ENCODE results near the gene ART5.

Gene ART5, protein sequence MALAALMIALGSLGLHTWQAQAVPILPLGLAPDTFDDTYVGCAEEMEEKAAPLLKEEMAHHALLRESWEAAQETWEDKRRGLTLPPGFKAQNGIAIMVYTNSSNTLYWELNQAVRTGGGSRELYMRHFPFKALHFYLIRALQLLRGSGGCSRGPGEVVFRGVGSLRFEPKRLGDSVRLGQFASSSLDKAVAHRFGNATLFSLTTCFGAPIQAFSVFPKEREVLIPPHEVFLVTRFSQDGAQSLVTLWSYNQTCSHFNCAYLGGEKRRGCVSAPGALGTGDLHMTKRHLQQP

DNA sequence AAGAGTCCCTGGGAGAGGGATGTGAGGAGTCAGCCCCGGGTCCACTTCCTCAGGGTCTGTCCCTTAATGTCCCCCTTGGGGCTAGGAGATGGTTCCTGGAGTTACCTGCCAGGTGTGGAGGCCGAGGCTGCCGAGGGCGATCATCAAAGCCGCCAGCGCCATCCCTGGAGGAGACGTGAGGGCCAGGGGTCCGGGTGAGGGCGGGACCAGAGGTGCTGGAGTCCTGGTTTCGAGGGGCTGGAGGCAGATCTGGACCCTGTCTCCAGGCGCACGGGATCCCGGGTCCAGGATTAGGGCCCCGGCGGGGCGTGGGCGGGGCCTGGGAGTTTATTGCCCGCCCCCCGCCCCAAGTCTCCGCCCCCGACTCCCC, at the start of gene ART5:
Gene ART5 (minus strand): TSS at position 292 of the 370 bp plus-strand sequence. CDS start 130 bp downstream, at position 162.
- DNase-seq, result no peak

DNA sequence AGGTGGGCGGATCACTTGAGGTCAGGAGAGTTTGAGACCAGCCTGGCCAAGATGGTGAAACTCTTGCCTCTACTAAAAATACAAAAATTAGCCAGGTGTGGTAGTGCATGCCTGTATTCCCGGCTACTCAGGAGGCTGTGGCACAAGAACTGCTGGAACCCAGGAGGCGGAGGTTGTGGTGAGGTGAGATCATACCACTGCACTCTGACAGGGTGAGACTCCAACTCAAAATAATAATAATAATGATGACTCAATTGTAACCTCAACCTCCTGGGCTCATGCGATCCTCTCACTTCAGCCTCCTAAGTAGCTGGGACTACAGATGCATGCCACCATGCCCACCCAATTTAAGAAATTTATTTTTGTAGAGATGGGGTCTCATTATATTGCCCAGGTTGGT, 45.0 kb upstream of the ART5 start:
- no peak for DNase-seq

DNA sequence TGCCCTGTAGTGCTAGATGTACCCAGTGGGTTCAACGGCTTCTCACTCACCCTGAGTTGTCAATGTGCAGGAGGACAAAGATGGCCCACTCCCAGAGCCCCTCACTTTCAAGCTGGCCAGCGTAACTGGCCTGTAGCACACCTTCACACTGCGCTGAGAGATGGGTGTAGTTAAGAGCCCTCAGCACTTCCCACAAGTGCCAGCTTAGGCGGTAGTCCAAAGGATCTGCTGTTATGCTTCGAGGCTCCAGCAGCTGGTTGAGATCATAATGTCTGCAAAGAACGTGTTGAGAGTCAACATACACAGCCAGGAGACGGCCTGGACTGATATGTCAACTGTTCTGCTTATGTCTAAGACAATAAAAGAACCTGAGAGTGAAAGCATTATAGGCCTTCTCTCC, 44.1 kb upstream of the ART5 start:
- DNase-seq, result peak; percentile 10

DNA sequence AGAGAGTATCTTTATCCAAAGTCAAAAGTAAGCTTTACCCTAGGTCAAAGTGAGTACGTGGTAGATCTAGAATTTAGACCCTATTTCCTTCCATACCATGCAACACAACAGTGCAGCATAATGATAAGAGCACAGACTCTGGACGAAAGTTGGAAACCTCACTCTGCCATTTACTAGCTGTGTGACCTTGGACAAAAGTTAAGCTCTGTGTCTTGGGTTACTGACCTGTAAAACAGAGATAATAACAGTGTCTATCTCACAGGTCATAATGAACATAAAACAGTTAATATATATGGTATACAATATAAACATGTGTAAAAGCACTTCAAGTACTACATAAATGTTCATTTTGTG, 43.0 kb upstream of the ART5 start:
- no peak for DNase-seq

DNA sequence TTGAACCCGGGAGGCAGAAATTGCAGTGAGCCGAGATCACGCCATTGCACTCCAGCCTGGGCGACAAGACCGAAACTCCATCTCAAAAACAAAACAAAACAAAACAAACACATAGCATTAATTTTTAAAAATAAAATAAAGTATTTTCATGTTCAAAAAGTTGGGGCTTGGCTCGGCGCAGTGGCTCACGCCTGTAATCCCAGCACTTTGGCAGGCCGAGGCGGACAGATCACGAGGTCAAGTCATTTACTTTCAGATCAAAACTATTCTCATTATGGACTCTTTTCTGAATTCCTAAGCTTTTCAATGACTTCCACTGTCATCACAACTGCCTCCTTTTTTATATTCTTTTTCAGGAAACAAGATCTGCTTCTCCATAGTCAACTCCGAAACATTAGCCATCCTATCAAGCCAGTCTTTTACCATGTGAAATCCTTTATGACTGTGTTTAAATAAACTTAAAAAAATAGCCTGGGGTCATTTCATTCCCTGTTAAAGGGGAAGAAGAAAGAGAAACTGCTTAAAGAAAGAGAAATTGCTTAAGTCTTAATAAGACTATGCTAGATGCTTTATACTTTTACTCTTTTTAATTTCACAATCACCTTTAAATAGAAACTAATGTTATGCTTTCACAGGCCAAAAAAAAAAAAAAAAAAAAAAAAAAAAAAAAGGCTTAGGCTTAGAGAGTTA, 42.5 kb upstream of the ART5 start:
- no peak for DNase-seq

DNA sequence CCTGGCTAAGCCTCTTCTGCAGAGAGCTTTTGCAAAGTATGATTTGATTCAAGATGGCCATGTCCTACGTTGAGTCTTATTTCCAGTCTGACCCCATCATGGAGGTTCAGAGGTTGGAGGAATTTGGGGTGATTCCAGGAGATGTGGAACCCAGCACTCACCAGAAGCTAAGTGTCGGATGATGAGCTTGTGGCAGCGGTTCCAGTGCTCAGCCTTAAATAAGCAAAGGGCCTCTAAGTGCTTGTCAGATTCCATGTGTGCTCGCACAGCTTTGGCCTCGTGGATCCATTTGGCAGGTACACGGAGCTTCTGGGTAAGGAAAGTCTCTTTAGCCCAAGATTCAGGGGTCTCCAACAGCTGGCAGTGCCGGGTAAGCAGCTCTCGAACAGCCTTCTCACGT, 41.2 kb upstream of the ART5 start:
- no peak for DNase-seq

DNA sequence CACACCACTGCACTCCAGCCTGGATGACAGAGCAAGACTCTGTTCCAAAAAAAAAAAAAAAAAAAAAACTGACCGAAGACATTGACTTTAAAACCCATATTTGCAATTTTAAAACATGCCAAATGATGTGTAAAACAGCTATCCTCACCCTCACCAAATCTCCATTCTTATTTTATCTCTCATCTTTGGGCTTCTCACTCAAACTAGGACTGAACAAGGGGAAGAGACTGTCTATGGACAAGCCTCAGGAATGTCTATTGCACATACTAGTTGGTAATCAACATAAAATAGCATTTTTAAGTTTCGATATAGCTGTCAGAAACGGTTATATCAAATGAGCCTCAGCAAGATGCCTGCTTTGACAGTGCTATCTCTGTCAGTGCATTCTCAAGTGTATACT, 37.3 kb upstream of the ART5 start:
- no peak for DNase-seq

DNA sequence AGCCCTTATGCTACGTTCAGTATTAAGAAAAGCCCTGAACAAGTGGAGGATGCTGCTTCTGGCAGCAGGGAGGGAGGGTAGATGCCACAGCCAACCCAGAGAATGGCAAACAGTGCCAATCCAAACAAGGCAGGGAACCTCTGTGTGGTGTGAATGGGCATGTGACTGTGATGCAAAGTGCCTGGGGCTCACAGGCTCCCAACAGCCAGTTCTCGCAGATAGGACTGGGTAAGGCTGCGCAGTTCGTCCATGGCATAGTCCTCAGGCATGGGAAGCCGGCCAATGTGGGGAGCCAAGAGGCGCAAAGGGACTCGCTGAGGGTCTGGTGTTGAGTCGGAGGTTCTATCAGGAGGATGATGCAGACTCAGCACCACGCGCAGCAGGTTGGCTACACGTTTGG, 34.2 kb upstream of the ART5 start:
- DNase-seq, result no peak

DNA sequence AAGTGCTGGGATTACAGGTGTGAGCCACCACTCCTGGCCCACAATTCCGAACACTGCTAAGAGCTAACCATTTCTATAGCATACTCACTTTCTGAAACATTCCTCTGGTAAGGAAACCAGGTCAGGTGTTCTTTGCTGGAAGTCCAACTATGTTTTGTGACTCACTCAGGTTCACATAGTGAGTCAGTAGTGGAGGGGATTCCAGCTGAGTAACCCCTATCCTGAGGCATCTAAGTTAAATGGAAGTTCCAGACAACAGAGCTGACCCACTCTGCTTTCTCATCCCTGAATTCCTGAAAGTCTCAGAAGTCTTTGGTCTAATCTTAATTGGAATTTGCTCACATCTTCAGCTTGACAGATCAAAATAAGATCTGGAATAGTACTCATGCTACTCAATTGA, 32.4 kb upstream of the ART5 start:
- no peak for DNase-seq

DNA sequence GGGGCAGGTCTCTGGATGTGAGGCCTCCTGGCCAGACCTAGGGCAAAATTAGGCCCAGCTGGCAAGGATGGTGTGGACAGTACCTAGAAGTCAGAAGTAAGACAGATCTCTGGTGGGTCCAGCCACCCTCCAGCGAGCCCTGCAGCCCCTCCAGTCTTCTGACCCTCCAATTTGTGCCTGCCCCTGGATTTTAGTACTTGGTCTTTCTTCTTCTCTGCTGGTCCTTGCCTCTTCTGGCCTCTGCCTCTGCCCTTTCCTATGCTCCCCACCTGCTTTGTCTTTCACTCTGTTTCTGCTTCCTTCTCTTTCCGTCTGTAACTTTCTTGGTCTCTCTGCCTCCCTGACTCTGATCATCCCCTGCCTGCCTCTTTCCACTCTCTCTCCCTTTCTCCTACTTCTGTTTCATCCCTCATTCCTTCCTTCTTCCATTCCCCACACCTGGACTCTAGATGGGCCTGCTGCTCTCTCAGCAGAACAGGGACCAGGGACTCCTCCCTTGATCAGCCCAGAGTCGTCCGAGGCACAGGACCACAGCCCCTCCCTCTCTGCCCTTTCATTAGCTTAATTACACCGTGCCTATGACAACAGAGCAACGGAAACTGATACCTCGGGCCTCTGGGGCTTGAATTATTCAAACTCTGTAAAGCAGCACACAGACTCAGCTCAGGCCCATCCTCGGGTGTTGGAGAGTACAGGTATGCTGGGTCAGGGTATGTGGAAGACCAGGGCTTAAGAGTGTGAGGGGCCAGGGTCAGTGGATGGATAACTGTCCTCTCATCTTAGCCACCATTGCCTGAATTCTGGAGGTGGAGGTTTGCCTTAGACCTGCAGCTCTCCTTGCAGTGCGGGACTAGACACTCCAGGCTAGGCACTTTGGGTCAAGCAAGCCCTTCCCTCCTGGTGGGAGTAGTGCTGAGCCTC, 29.8 kb upstream of the ART5 start, which contains the start of gene CHRNA10:
Gene CHRNA10 (minus strand): TSS at position 51 of the 921 bp plus-strand sequence. CDS start 72 bp downstream, outside the sequence.
- DNase-seq, result no peak

DNA sequence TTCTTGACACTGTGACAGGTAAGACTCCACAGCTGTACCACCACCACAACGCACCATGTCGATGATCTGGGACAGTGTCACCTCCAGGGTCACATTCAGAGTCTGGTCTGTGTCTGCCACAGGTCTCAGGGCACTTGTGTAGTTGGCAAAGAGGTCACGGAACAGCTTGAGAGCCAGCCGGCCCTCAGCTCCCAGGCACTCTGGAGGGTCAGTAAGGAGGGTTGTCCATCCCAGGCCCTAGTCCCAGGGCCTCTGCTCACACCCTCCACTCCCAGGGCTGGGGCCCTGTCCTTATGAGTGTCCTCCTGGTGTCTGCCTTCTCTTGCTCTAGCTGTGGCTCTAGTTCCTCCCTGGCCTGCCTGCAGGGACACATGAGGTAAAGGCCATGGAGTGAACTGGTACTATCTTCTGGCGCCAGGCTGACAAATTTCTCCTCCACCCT, 28.0 kb upstream of the ART5 start:
- DNase-seq, result no peak

DNA sequence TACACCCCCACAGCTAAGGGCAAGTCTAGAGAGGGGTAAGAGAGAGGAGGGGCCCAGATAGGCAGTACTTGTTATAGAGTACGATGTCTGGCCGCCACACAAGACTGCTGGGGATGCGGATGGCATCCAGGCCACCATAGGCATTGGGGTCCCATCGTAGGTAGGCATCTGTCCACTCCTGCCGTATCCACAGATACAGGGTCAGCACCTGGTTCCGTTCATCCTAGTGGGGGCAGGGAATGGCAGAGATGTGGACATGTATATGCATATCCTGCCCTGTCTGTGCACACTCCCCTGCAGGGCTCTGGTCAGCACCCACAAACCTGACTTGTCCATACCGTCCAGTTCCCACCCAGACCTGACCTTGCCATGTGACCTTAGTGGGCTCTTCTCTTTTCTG, 27.3 kb upstream of the ART5 start:
- no peak for DNase-seq

DNA sequence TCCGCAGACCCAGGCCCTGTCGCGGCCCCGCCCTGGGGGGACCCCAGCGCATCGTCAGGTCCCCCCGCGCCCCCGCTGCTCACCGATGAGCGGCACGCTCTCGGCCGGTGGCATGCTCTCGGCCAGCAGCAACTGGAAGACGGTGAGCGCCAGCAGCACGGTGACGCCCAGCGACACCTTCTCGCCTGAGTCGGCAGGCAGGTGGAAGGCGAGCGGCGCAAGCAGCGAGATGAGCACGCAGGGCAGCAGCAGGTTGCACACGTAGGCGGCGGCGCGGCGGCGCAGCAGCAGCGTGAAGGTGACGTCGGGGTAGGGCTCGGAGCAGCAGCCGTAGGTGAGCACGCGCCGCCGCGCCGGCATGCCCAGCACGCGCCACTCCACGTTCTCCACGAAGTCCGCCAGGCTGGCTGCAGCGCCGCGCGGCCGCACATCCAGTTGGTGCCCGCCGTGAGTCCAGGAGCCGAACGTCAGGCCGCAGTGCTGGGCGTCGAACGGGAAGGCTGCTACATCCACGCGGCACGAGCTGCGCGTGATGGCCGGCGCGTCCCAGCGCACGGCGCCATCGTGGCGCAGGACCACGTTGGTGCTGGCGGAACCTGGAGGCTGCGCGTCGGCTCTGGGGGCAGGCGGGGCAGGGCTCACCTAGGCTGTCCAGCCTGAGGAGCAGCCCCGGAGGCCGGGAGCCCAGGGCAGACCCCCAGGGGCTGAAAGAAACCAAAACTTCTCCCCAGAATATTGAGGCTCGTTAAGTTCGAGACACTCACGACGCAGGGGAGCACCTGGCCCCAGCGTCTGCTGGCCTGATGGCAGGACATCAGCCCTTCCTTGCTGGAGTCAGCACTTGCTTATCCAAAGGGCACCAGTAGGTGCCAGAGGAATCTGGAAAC, 25.6 kb upstream of the ART5 start:
- no peak for DNase-seq

DNA sequence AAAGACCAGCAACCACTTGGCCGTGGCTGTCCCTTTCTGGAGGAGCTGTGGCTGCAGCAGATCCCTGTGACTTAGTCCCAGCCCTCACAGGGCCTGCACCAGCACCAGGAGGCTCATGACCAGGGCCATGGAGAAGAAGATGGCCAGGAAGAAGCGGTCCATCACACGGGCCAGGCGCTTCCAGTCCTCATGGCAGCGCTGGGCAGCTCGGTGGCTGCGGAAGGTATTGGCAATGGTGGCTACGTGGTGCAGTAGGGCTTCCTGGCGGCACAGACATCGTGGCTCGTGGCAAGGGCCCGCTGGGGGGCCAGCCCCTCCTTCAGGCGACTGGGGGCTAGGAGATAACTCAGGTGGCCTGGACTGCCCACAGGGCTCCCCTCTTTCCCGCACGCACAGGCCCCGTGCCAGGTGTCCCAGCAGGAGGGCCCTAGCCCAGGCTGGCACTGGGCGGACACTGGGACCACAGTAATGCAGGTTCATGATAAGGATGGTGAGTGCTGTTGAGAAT, 24.3 kb upstream of the ART5 start:
- DNase-seq, result no peak

DNA sequence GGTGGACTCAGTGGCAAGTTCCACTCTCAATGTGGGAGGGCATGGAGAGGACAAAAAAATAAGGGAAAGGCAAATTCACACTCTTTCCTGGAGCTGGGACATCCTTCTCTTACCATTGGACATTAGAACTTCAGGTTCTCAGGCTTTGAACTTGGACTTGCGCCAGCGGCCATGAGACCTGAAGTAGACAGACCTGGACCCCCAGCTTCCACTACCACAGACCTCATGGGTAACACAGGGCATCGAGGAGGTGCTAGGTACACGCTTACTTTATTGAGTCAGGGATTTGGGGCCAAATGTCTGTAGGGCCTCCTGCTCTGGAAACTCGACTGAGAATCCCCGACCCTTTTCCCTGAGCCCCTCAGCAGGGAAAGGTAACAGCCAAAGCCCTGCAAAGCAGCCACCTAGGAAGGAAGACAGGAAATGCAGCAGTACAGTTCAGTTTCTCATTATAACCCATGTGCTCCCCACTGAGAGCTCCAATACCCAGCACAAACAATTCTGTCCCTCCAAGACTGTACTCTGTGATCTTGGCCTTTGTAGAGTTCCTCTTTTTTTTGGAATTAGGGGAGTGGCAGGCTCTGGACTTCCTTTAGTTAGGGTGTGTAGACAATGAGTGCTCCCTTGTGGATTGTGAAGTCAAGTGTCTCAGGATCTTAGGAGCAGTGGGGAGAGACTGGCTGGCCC, 23.7 kb upstream of the ART5 start:
- no peak for DNase-seq

DNA sequence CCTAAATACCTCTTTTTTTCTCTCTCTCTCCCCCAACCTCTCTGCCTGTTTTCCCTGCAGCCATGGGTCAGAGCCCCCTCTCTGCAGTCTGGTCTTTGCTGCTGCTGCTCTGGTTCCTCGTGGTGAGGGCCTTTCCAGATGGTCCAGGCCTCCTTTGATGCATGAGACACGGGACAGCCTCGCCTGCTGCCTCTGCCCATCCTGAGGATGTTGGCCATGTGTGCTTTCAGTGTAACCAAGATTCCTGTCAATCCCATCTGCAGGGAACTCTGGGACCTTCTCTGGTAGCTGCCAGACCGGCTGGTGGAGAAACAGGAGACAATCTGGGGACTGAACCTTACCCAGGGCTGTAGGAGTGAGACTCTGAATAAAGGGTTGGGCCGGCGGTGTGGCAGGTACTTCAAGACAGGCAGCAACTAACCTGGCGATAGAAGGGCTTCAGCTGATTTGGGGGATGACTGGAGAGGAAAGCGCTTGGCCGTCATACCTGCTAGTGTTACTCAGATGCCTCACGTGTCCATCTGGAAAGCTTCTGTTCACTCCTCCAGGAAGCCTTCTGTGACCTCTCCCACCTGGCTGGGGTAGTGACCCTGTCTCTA, 22.3 kb upstream of the ART5 start:
- DNase-seq, result no peak

DNA sequence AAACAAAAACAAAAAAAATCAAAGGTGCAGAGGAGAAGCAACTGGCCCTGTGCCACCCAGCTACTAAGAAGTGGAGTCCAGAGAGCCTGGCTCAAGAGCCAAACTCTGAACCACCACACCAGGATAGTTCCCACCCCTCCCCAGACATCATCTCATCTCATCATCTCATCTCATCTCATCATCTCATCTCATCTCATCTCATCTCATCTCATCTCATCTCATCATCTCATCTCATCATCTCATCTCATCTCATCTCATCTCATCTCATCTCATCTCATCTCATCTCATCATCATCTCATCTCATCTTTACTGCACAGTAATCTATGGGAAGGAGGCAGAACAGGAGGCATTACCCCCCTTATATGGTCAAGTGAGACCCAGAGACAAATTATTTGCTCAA, 21.1 kb upstream of the ART5 start:
- no peak for DNase-seq

DNA sequence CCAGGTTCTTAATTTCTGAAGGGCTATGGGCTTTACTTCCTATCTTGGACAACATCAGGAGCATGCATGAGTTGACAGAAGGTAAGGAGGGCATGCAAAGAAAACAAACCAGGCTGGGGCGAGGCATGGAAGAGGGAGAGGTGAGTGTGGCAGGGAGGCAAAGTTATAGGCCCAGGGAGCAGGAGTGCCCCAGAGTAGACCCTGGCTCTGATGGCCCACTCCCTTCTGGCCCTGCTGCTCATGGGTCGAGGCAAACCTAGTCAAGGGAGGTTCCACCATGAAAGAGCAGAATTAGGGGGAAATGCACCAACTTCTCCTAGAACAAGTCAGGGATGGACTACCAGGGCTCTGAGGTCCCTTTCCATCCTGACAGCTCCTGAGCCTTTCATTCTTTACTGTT, 19.2 kb upstream of the ART5 start:
- no peak for DNase-seq

DNA sequence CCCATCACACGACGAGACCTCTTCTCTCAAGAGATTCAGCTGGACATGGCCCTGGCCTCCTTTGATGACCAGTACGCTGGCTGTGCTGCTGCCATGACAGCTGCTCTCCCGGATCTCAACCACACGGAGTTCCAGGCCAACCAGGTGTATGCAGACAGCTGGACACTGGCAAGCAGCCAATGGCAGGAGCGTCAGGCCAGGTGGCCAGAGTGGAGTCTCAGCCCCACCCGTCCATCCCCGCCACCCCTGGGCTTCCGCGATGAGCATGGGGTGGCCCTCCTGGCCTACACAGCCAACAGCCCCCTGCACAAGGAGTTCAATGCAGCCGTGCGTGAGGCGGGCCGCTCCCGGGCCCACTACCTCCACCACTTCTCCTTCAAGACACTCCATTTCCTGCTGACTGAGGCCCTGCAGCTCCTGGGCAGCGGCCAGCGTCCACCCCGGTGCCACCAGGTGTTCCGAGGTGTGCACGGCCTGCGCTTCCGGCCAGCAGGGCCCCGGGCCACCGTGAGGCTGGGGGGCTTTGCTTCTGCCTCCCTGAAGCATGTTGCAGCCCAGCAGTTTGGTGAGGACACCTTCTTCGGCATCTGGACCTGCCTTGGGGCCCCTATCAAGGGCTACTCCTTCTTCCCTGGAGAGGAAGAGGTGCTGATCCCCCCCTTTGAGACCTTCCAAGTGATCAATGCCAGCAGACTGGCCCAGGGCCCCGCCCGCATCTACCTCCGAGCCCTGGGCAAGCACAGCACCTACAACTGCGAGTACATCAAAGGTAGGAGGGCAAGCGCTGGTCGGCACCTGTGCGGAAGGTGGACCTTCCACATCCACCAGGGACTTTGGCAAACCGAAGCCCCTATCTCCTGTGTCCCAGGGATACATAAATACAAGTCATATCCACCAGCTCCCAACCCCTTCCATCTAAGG, 18.1 kb upstream of the ART5 start:
- DNase-seq, result no peak

DNA sequence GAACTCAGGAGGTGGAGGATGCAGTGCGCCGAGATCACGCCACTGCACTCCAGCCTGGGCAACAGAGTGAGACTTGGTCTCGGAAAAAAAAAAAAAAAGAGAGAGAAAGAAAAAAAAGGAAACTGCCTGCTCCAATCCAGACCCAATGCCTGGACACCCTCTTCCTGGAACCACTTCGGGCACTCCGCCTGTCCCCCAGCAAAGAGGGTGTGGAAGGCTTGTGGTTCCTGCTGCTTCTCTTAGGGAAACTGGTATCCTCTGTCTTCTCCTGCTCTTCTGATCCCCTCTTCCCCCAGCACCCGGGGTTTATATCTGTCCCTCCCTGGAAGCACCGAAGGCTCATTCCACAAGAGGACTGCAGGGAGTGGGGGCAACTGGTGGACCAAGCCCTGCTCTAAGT, 16.5 kb upstream of the ART5 start:
- no peak for DNase-seq

All from NCI-H510A (cell line).